Endometrial microvascular endothelial cells (primary cell): ENCODE results near the gene MYH13. TPM values are rescaled to one million over a fixed set of nuclear protein-coding genes. Genes with fewer than 3 reads are reported as not detected.

Experiments
- in situ Hi-C: cut with HindIII; loops from 2 replicates; pipeline ENCODE4 v1.10.0; 2017; ENCODE audit warnings: low sequenced_read_pairs, low pct_unique_long_range_greater_than_20kb; ENCODE audit errors: inconsistent ontology term
- total RNA-seq: library from RNA; depleted of rRNA; stranded (reverse); fragments of >200 nt; gene quantifications from one replicate; pipeline ENCODE4 v1.2.3, GENCODE V29; 2015; ENCODE audit errors: inconsistent ontology term

MYH13 gene
- not detected for total RNA-seq

- in situ Hi-C loops = no loop called here
Observed at GRCh38 chr17:10372906-10373305, at the start of gene MYH13. Gene MYH13, minus strand, starts transcription at chr17:10373006. Its CDS starts 8,476 bp downstream, at chr17:10364530.

GRCh38 chr17:10421900-10422542 lies 49.2 kb upstream of the MYH13 start, which contains the start of gene MYH8:
Gene MYH8, minus strand, starts transcription at chr17:10421950. Its CDS starts 1,723 bp downstream, at chr17:10420227.
- in situ Hi-C loops = no loop called here

- in situ Hi-C loops = no loop called here
Observed at GRCh38 chr17:10421211-10421610, 48.4 kb upstream of the MYH13 start.

GRCh38 chr17:10420811-10421210 lies 48.0 kb upstream of the MYH13 start:
- in situ Hi-C loops = no loop called here

- in situ Hi-C loops = no loop called here
Observed at GRCh38 chr17:10417431-10417830, 44.6 kb upstream of the MYH13 start.

GRCh38 chr17:10415161-10415560 lies 42.4 kb upstream of the MYH13 start:
- in situ Hi-C loops = no loop called here

- in situ Hi-C loops = no loop called here
Observed at GRCh38 chr17:10403589-10403988, 30.8 kb upstream of the MYH13 start.

GRCh38 chr17:10398352-10398751 lies 25.5 kb upstream of the MYH13 start:
- in situ Hi-C loops = no loop called here

GRCh38 chr17:10396524-10397163 lies 23.8 kb upstream of the MYH13 start:
- in situ Hi-C loops = no loop called here

- in situ Hi-C loops = no loop called here
Observed at GRCh38 chr17:10394201-10394887, 21.5 kb upstream of the MYH13 start.

- in situ Hi-C loops = no loop called here
Observed at GRCh38 chr17:10392880-10393279, 20.1 kb upstream of the MYH13 start.

GRCh38 chr17:10385871-10386270 lies 13.1 kb upstream of the MYH13 start:
- in situ Hi-C loops = no loop called here

GRCh38 chr17:10384175-10384574 lies 11.4 kb upstream of the MYH13 start:
- in situ Hi-C loops = no loop called here

- in situ Hi-C loops = no loop called here
Observed at GRCh38 chr17:10380631-10381408, 8.0 kb upstream of the MYH13 start.

- in situ Hi-C loops = no loop called here
Observed at GRCh38 chr17:10370016-10370608, 2.7 kb downstream of the MYH13 start.

- in situ Hi-C loops = no loop called here
Observed at GRCh38 chr17:10369239-10369638, 3.6 kb downstream of the MYH13 start.

GRCh38 chr17:10368561-10368960 lies 4.2 kb downstream of the MYH13 start:
- in situ Hi-C loops = no loop called here

GRCh38 chr17:10360578-10360977 lies 12.2 kb downstream of the MYH13 start:
- in situ Hi-C loops = no loop called here

- in situ Hi-C loops = no loop called here
Observed at GRCh38 chr17:10357768-10358167, 15.0 kb downstream of the MYH13 start.
